GM12892 (cell line): Measurements from ENCODE around the gene MXD3.

Experiments
- POLR2A ChIP-seq: IDR thresholded peaks from 2 replicates; pipeline ENCODE4 v1.6.1; 2011; ENCODE audit warnings: low read depth, low read length, control low read depth
- POLR2AphosphoS5 ChIP-seq: IDR thresholded peaks from 2 replicates; pipeline ENCODE4 v1.6.1; 2011; ENCODE audit warnings: low read depth, low read length, control low read depth

GRCh38 chr5:177269232-177269895, 42.3 kb downstream of the MXD3 start:
- no peak for TF ChIP-seq POLR2A
- no peak for TF ChIP-seq POLR2AphosphoS5
